ENCODE data around the gene NFIB.

Gene NFIB

GRCh38 chr9:14133394-14133793 is 180.5 kb downstream of the NFIB start:
- Histone ChIP-seq H3K4me1 (ENCODE audit: control insufficient read depth, insufficient read depth, low read length) (peaks cover 3% of the 10 kb centered on the region), H3K36me3 (ENCODE audit: control insufficient read depth in 2 of 2, insufficient read depth in 2 of 2, low read length in 2 of 2) (no peaks in the 10 kb centered on the region), H3K9me3 (ENCODE audit: control insufficient read depth in 2 of 2, low read length in 2 of 2) (no peaks in the 10 kb centered on the region), H3K27me3 (ENCODE audit: control insufficient read depth in 1 of 2, insufficient read depth in 2 of 2, low read length in 2 of 2) (no peaks in the 10 kb centered on the region), H3K27ac (ENCODE audit: low read length) (no peak overlapping the region), H3K9ac (ENCODE audit: low read length in 2 of 2) (no peak overlapping the region), H3K4me3 (ENCODE audit: low read length in 2 of 2) (no peak overlapping the region)

DNA sequence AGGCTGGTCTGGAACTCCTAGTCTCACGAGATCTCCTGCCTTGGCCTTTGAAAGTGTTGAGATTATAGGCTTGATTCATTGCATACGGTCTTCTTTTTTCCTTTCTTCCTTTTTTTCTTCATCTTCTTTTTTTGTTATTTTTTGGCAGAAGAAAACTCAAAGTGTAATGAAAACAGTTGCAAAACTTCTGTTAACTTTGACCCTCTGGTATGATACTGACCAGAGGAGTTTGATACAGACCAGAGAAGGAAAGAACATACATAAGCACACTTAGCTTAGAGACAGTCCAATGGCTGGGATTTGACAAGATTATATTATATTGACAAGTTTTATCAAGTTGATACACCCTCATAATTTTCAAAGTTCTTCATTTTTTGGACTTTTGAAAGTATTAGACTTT is 181.2 kb downstream of the NFIB start:
- H3K27ac ChIP-seq (ENCODE audit: low read length): no peak overlapping the region
- no peaks in the 10 kb centered on the region for H3K9me3 ChIP-seq (ENCODE audit: control insufficient read depth in 2 of 2, low read length in 2 of 2)
- no peaks in the 10 kb centered on the region for H3K27me3 ChIP-seq (ENCODE audit: control insufficient read depth in 1 of 2, insufficient read depth in 2 of 2, low read length in 2 of 2)
- no peak overlapping the region for H3K9ac ChIP-seq (ENCODE audit: low read length in 2 of 2)
- H3K4me1 ChIP-seq (ENCODE audit: control insufficient read depth, insufficient read depth, low read length): peaks cover 3% of the 10 kb centered on the region
- no peaks in the 10 kb centered on the region for H3K36me3 ChIP-seq (ENCODE audit: control insufficient read depth in 2 of 2, insufficient read depth in 2 of 2, low read length in 2 of 2)
- H3K4me3 ChIP-seq (ENCODE audit: low read length in 2 of 2): no peak overlapping the region

GRCh38 chr9:14131356-14132088 is 182.4 kb downstream of the NFIB start:
- Histone ChIP-seq H3K9me3 (ENCODE audit: control insufficient read depth in 2 of 2, low read length in 2 of 2) (no peaks in the 10 kb centered on the region), H3K36me3 (ENCODE audit: control insufficient read depth in 2 of 2, insufficient read depth in 2 of 2, low read length in 2 of 2) (peaks cover 0 to 3% of the 10 kb centered on the region in 2 donors), H3K4me1 (ENCODE audit: control insufficient read depth, insufficient read depth, low read length) (peaks cover 3% of the 10 kb centered on the region), H3K27ac (ENCODE audit: low read length) (no peak overlapping the region), H3K9ac (ENCODE audit: low read length in 2 of 2) (no peak overlapping the region), H3K4me3 (ENCODE audit: low read length in 2 of 2) (no peak overlapping the region), H3K27me3 (ENCODE audit: control insufficient read depth in 1 of 2, insufficient read depth in 2 of 2, low read length in 2 of 2) (no peaks in the 10 kb centered on the region)

- H3K4me3 ChIP-seq (ENCODE audit: low read length in 2 of 2): no peak overlapping the region
- H3K36me3 ChIP-seq (ENCODE audit: control insufficient read depth in 2 of 2, insufficient read depth in 2 of 2, low read length in 2 of 2): peaks cover 9 to 11% of the 10 kb centered on the region in 2 donors
- H3K4me1 ChIP-seq (ENCODE audit: control insufficient read depth, insufficient read depth, low read length): no peaks in the 10 kb centered on the region
- no peaks in the 10 kb centered on the region for H3K9me3 ChIP-seq (ENCODE audit: control insufficient read depth in 2 of 2, low read length in 2 of 2)
- H3K27me3 ChIP-seq (ENCODE audit: control insufficient read depth in 1 of 2, insufficient read depth in 2 of 2, low read length in 2 of 2): no peaks in the 10 kb centered on the region
- H3K27ac ChIP-seq (ENCODE audit: low read length): no peak overlapping the region
- H3K9ac ChIP-seq (ENCODE audit: low read length in 2 of 2): no peak overlapping the region
These were observed 186.3 kb downstream of the NFIB start for GRCh38 chr9:14127656-14128055.

- H3K9ac ChIP-seq (ENCODE audit: low read length in 2 of 2): no peak overlapping the region
These were observed 194.0 kb downstream of the NFIB start for GRCh38 chr9:14119694-14120514.

DNA sequence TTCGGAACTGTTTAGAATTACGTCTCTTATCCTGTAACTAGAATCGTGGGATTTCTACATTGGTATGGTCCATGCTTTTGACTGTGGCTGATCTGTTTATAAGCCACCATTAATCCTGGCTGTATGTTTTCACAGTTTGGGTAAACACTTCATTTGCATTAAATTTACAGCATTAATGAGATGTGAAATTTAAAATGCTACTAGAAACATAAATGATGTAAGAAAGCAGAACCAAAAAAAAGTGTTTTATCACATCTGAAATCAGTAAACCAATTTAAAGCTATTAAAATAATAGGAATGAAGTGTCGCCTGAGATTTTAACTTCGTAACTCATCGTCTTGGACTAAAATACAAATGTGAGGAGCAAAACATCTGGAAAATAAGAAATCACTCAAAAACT is 201.7 kb downstream of the NFIB start:
- Histone ChIP-seq H3K4me3 (ENCODE audit: low read length in 2 of 2) (no peak overlapping the region), H3K36me3 (ENCODE audit: control insufficient read depth in 2 of 2, insufficient read depth in 2 of 2, low read length in 2 of 2) (peaks cover 18 to 21% of the 10 kb centered on the region in 2 donors), H3K4me1 (ENCODE audit: control insufficient read depth, insufficient read depth, low read length) (no peaks in the 10 kb centered on the region), H3K9ac (ENCODE audit: low read length in 2 of 2) (no peak overlapping the region), H3K27me3 (ENCODE audit: control insufficient read depth in 1 of 2, insufficient read depth in 2 of 2, low read length in 2 of 2) (no peaks in the 10 kb centered on the region), H3K9me3 (ENCODE audit: control insufficient read depth in 2 of 2, low read length in 2 of 2) (no peaks in the 10 kb centered on the region), H3K27ac (ENCODE audit: low read length) (no peak overlapping the region)

More at GRCh38 chr9:14119694-14120514, 194.0 kb downstream of the NFIB start:
- Histone ChIP-seq H3K27ac (ENCODE audit: low read length) (no peak overlapping the region), H3K36me3 (ENCODE audit: control insufficient read depth in 2 of 2, insufficient read depth in 2 of 2, low read length in 2 of 2) (peaks cover 22 to 28% of the 10 kb centered on the region in 2 donors), H3K4me1 (ENCODE audit: control insufficient read depth, insufficient read depth, low read length) (no peaks in the 10 kb centered on the region), H3K4me3 (ENCODE audit: low read length in 2 of 2) (no peak overlapping the region), H3K27me3 (ENCODE audit: control insufficient read depth in 1 of 2, insufficient read depth in 2 of 2, low read length in 2 of 2) (no peaks in the 10 kb centered on the region), H3K9me3 (ENCODE audit: control insufficient read depth in 2 of 2, low read length in 2 of 2) (no peaks in the 10 kb centered on the region)

DNA sequence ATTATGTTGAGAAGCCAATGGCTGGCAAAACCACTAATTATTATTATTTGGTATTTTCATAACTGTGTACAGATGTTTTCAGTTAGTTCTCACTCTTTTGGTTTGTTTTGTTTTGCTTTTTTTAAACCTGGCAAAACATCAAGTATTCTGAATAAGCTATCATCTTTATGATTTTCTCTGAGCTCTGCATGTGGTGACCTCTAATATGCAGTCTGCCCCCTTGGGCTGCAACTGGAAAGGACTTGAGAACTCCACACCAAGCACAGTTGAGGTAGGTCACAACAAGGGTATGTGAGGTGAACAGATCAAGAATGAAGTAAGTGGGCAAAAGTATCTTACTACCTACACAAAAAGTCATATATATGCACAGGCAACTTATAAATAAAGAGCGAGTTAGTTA is 202.2 kb downstream of the NFIB start:
- peaks cover 18 to 21% of the 10 kb centered on the region in 2 donors for H3K36me3 ChIP-seq (ENCODE audit: control insufficient read depth in 2 of 2, insufficient read depth in 2 of 2, low read length in 2 of 2)
- H3K9me3 ChIP-seq (ENCODE audit: control insufficient read depth in 2 of 2, low read length in 2 of 2): no peaks in the 10 kb centered on the region

GRCh38 chr9:14107977-14108376 is 206.0 kb downstream of the NFIB start:
- no peaks in the 10 kb centered on the region for H3K27me3 ChIP-seq (ENCODE audit: control insufficient read depth in 1 of 2, insufficient read depth in 2 of 2, low read length in 2 of 2)
- no peak overlapping the region for H3K9ac ChIP-seq (ENCODE audit: low read length in 2 of 2)
- H3K27ac ChIP-seq (ENCODE audit: low read length): no peak overlapping the region
- no peak overlapping the region for H3K4me3 ChIP-seq (ENCODE audit: low read length in 2 of 2)
- no peaks in the 10 kb centered on the region for H3K4me1 ChIP-seq (ENCODE audit: control insufficient read depth, insufficient read depth, low read length)
- H3K9me3 ChIP-seq (ENCODE audit: control insufficient read depth in 2 of 2, low read length in 2 of 2): no peaks in the 10 kb centered on the region
- peaks cover 4 to 7% of the 10 kb centered on the region in 2 donors for H3K36me3 ChIP-seq (ENCODE audit: control insufficient read depth in 2 of 2, insufficient read depth in 2 of 2, low read length in 2 of 2)

More for the DNA sequence above, 202.2 kb downstream of the NFIB start:
- no peaks in the 10 kb centered on the region for H3K27me3 ChIP-seq (ENCODE audit: control insufficient read depth in 1 of 2, insufficient read depth in 2 of 2, low read length in 2 of 2)
- no peak overlapping the region for H3K4me3 ChIP-seq (ENCODE audit: low read length in 2 of 2)
- H3K9ac ChIP-seq (ENCODE audit: low read length in 2 of 2): no peak overlapping the region
- no peaks in the 10 kb centered on the region for H3K4me1 ChIP-seq (ENCODE audit: control insufficient read depth, insufficient read depth, low read length)
- no peak overlapping the region for H3K27ac ChIP-seq (ENCODE audit: low read length)

DNA sequence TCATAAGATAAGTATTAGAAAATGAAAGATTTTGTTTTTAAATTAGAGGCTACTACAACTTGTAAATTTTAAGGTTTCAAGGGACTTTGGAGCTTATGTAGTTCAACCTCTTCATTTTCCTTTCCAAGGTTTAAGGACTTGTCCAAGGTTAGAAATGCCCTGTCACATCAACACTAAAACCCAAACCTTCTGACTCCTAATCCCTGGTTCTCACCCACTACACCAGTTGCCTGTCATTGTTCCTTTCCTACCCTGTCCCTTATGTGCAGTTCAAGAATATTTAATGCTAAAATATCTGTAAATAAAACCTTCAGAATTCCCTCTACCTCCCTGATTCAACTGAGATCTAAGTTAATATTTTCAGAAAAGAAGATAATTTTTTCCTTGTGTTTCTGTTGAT is 206.4 kb downstream of the NFIB start:
- no peaks in the 10 kb centered on the region for H3K4me1 ChIP-seq (ENCODE audit: control insufficient read depth, insufficient read depth, low read length)
- no peaks in the 10 kb centered on the region for H3K9me3 ChIP-seq (ENCODE audit: control insufficient read depth in 2 of 2, low read length in 2 of 2)
- no peak overlapping the region for H3K9ac ChIP-seq (ENCODE audit: low read length in 2 of 2)
- H3K4me3 ChIP-seq (ENCODE audit: low read length in 2 of 2): no peak overlapping the region
- H3K27ac ChIP-seq (ENCODE audit: low read length): no peak overlapping the region
- no peaks in the 10 kb centered on the region for H3K27me3 ChIP-seq (ENCODE audit: control insufficient read depth in 1 of 2, insufficient read depth in 2 of 2, low read length in 2 of 2)
- H3K36me3 ChIP-seq (ENCODE audit: control insufficient read depth in 2 of 2, insufficient read depth in 2 of 2, low read length in 2 of 2): peaks cover 0 to 2% of the 10 kb centered on the region in 2 donors

GRCh38 chr9:14106699-14107098 is 207.2 kb downstream of the NFIB start:
- H3K9ac ChIP-seq (ENCODE audit: low read length in 2 of 2): no peak overlapping the region
- H3K4me1 ChIP-seq (ENCODE audit: control insufficient read depth, insufficient read depth, low read length): no peaks in the 10 kb centered on the region
- H3K36me3 ChIP-seq (ENCODE audit: control insufficient read depth in 2 of 2, insufficient read depth in 2 of 2, low read length in 2 of 2): no peaks in the 10 kb centered on the region
- no peak overlapping the region for H3K4me3 ChIP-seq (ENCODE audit: low read length in 2 of 2)
- no peaks in the 10 kb centered on the region for H3K27me3 ChIP-seq (ENCODE audit: control insufficient read depth in 1 of 2, insufficient read depth in 2 of 2, low read length in 2 of 2)
- no peaks in the 10 kb centered on the region for H3K9me3 ChIP-seq (ENCODE audit: control insufficient read depth in 2 of 2, low read length in 2 of 2)
- H3K27ac ChIP-seq (ENCODE audit: low read length): no peak overlapping the region

DNA sequence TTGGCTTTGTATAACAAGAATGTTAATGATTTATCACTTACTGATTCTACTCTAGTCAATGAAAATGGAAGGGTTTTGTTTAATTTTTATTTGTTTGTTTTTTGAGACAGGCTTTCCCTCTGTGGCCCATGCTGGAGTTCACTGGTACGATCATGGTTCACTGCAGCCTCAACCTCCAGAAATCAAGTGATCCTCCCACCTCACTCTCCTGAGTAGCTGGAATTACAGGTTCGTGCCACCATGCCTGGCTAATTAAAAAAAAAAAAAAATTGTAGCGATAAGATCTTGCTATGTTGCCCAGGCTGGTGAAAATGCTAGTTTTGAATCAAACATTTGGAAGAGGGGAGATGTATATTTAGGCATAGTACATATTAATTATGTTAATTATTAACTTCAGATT is 209.4 kb downstream of the NFIB start:
- H3K4me1 ChIP-seq (ENCODE audit: control insufficient read depth, insufficient read depth, low read length): no peaks in the 10 kb centered on the region

More for the DNA sequence above, 209.4 kb downstream of the NFIB start:
- Histone ChIP-seq H3K36me3 (ENCODE audit: control insufficient read depth in 2 of 2, insufficient read depth in 2 of 2, low read length in 2 of 2) (no peaks in the 10 kb centered on the region), H3K9me3 (ENCODE audit: control insufficient read depth in 2 of 2, low read length in 2 of 2) (no peaks in the 10 kb centered on the region), H3K27ac (ENCODE audit: low read length) (no peak overlapping the region), H3K27me3 (ENCODE audit: control insufficient read depth in 1 of 2, insufficient read depth in 2 of 2, low read length in 2 of 2) (no peaks in the 10 kb centered on the region), H3K4me3 (ENCODE audit: low read length in 2 of 2) (no peak overlapping the region), H3K9ac (ENCODE audit: low read length in 2 of 2) (no peak overlapping the region)
